Measurements from ENCODE around the gene CLEC12A.

CLEC12A gene

GRCh38 chr12:9933958-9934357 lies 37.3 kb upstream of the CLEC12A start:
- no peak overlapping the region for H3K4me3 ChIP-seq (ENCODE audit: control insufficient read depth in 1 of 7, extremely low read depth in 1 of 7, insufficient read depth in 4 of 7, low read depth in 2 of 7, low read length in 6 of 7)
- no peaks in the 10 kb centered on the region for H3K9me3 ChIP-seq (ENCODE audit: control extremely low read depth in 1 of 5, control insufficient read depth in 4 of 5, insufficient read depth in 2 of 5, low read depth in 1 of 5, low read length in 4 of 5)
- H3K36me3 ChIP-seq (ENCODE audit: control insufficient read depth in 4 of 4, insufficient read depth in 4 of 4, low read length in 3 of 4) = peaks cover 0 to 6% (median 0%) of the 10 kb centered on the region in 4 experiments
- DNase-seq = peak; percentile 25 to 73 (median 65)
- no peaks in the 10 kb centered on the region for H3K27me3 ChIP-seq (replicated peaks in 2 of 5; ENCODE audit: control insufficient read depth in 4 of 5, insufficient read depth in 5 of 5, low read length in 4 of 5)
- ChIA-PET POLR2A (interaction anchor here (0.6 kb wide), 1 partner anchor 67 kb away, joined by 3 read pairs; no protein-coding TSS in a partner anchor), CTCF (interaction anchor here (0.6 to 0.7 kb wide), 2 partner anchors 10 to 19 kb away, joined by 3 to 4 read pairs; no protein-coding TSS in a partner anchor)
- WGBS (ENCODE audit: insufficient coverage) = 44% methylated on average over 2 of the region's 2 CpGs
- H3K27ac ChIP-seq (ENCODE audit: insufficient read depth in 1 of 2, low read depth in 1 of 2, low read length in 2 of 2, poor library complexity in 1 of 2, severe bottlenecking in 2 of 2) = no peak overlapping the region
- H3K4me1 ChIP-seq (ENCODE audit: control extremely low read depth in 1 of 4, control insufficient read depth in 4 of 4, insufficient read depth in 4 of 4, low read length in 3 of 4) = peaks cover 0 to 9% (median 1%) of the 10 kb centered on the region in 4 experiments

GRCh38 chr12:9935026-9935425 lies 36.2 kb upstream of the CLEC12A start:
- H3K4me3 ChIP-seq (ENCODE audit: control insufficient read depth in 1 of 7, extremely low read depth in 1 of 7, insufficient read depth in 4 of 7, low read depth in 2 of 7, low read length in 6 of 7) = no peak overlapping the region
- ChIA-PET CTCF (interaction anchor here (1.2 kb wide), 1 partner anchor 193 kb away, joined by 3 read pairs; no protein-coding TSS in a partner anchor), POLR2A (interaction anchor here (0.8 kb wide), 1 partner anchor 57 kb away, joined by 3 read pairs; no protein-coding TSS in a partner anchor)
- no peaks in the 10 kb centered on the region for H3K9me3 ChIP-seq (ENCODE audit: control extremely low read depth in 1 of 5, control insufficient read depth in 4 of 5, insufficient read depth in 2 of 5, low read depth in 1 of 5, low read length in 4 of 5)
- peaks cover 0 to 9% (median 1%) of the 10 kb centered on the region in 4 experiments for H3K4me1 ChIP-seq (ENCODE audit: control extremely low read depth in 1 of 4, control insufficient read depth in 4 of 4, insufficient read depth in 4 of 4, low read length in 3 of 4)
- WGBS (ENCODE audit: insufficient coverage) = 100% methylated on average over 1 of the region's 2 CpGs
- DNase-seq = no peak
- no peak overlapping the region for H3K27ac ChIP-seq (ENCODE audit: insufficient read depth in 1 of 2, low read depth in 1 of 2, low read length in 2 of 2, poor library complexity in 1 of 2, severe bottlenecking in 2 of 2)
- H3K27me3 ChIP-seq (replicated peaks in 2 of 5; ENCODE audit: control insufficient read depth in 4 of 5, insufficient read depth in 5 of 5, low read length in 4 of 5) = no peaks in the 10 kb centered on the region
- peaks cover 0 to 9% (median 0%) of the 10 kb centered on the region in 4 experiments for H3K36me3 ChIP-seq (ENCODE audit: control insufficient read depth in 4 of 4, insufficient read depth in 4 of 4, low read length in 3 of 4)

GRCh38 chr12:9936591-9936990 lies 34.6 kb upstream of the CLEC12A start:
- Histone ChIP-seq H3K36me3 (ENCODE audit: control insufficient read depth in 4 of 4, insufficient read depth in 4 of 4, low read length in 3 of 4) (peaks cover 0 to 9% (median 0%) of the 10 kb centered on the region in 4 experiments), H3K4me1 (ENCODE audit: control extremely low read depth in 1 of 4, control insufficient read depth in 4 of 4, insufficient read depth in 4 of 4, low read length in 3 of 4) (peaks cover 0 to 9% (median 3%) of the 10 kb centered on the region in 4 experiments), H3K27ac (ENCODE audit: insufficient read depth in 1 of 2, low read depth in 1 of 2, low read length in 2 of 2, poor library complexity in 1 of 2, severe bottlenecking in 2 of 2) (no peak overlapping the region), H3K27me3 (replicated peaks in 2 of 5; ENCODE audit: control insufficient read depth in 4 of 5, insufficient read depth in 5 of 5, low read length in 4 of 5) (no peaks in the 10 kb centered on the region), H3K9me3 (ENCODE audit: control extremely low read depth in 1 of 5, control insufficient read depth in 4 of 5, insufficient read depth in 2 of 5, low read depth in 1 of 5, low read length in 4 of 5) (no peaks in the 10 kb centered on the region), H3K4me3 (ENCODE audit: control insufficient read depth in 1 of 7, extremely low read depth in 1 of 7, insufficient read depth in 4 of 7, low read depth in 2 of 7, low read length in 6 of 7) (no peak overlapping the region)
- DNase-seq = no peak
- 95% methylated on average over 9 of the region's 10 CpGs for WGBS (ENCODE audit: insufficient coverage)
- POLR2A ChIA-PET = no interaction called here
- CTCF ChIA-PET = no interaction called here

DNA sequence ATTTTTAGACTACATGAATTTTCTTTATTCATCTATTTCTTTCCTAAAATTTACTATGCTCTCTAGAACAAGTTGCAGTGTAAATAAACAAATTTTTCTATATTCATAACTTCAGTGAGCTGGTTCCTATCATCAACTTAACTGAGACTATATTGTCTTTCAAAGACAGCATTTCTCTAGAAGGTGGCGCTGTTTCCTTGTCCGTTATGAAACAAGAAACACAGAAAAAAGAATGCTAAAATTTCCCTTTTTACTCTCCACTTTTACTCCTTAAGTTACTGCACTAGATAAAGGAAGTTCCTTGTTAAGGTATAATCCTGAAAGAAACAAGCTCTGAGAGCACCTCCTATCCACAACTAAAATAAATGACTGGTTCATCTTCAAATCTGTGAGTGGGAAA lies 30.8 kb upstream of the CLEC12A start:
- Histone ChIP-seq H3K27ac (ENCODE audit: insufficient read depth in 1 of 2, low read depth in 1 of 2, low read length in 2 of 2, poor library complexity in 1 of 2, severe bottlenecking in 2 of 2) (no peak overlapping the region), H3K9me3 (ENCODE audit: control extremely low read depth in 1 of 5, control insufficient read depth in 4 of 5, insufficient read depth in 2 of 5, low read depth in 1 of 5, low read length in 4 of 5) (no peaks in the 10 kb centered on the region), H3K4me1 (ENCODE audit: control extremely low read depth in 1 of 4, control insufficient read depth in 4 of 4, insufficient read depth in 4 of 4, low read length in 3 of 4) (peaks cover 0 to 16% (median 9%) of the 10 kb centered on the region in 4 experiments), H3K36me3 (ENCODE audit: control insufficient read depth in 4 of 4, insufficient read depth in 4 of 4, low read length in 3 of 4) (peaks cover 0 to 9% (median 0%) of the 10 kb centered on the region in 4 experiments), H3K4me3 (ENCODE audit: control insufficient read depth in 1 of 7, extremely low read depth in 1 of 7, insufficient read depth in 4 of 7, low read depth in 2 of 7, low read length in 6 of 7) (no peak overlapping the region), H3K27me3 (replicated peaks in 2 of 5; ENCODE audit: control insufficient read depth in 4 of 5, insufficient read depth in 5 of 5, low read length in 4 of 5) (no peaks in the 10 kb centered on the region)
- ChIA-PET POLR2A (no interaction called here), CTCF (interaction anchor here (0.6 to 5.7 kb wide), 21 partner anchors 9 to 201 kb away, joined by 3 to 39 read pairs (median 4); partner anchors contain the start of genes CLEC12B and CLEC2A)
- peak; percentile 62 to 70 (median 69) for DNase-seq
- WGBS (ENCODE audit: insufficient coverage) = 0% methylated on average over 2 of the region's 2 CpGs

GRCh38 chr12:9941838-9942237 lies 29.4 kb upstream of the CLEC12A start:
- no peak for DNase-seq
- Histone ChIP-seq H3K9me3 (ENCODE audit: control extremely low read depth in 1 of 5, control insufficient read depth in 4 of 5, insufficient read depth in 2 of 5, low read depth in 1 of 5, low read length in 4 of 5) (no peaks in the 10 kb centered on the region), H3K27me3 (replicated peaks in 2 of 5; ENCODE audit: control insufficient read depth in 4 of 5, insufficient read depth in 5 of 5, low read length in 4 of 5) (no peaks in the 10 kb centered on the region), H3K27ac (ENCODE audit: insufficient read depth in 1 of 2, low read depth in 1 of 2, low read length in 2 of 2, poor library complexity in 1 of 2, severe bottlenecking in 2 of 2) (peak overlapping the region in 1 of 2 experiments; percentile 2), H3K4me1 (ENCODE audit: control extremely low read depth in 1 of 4, control insufficient read depth in 4 of 4, insufficient read depth in 4 of 4, low read length in 3 of 4) (peaks cover 0 to 16% (median 10%) of the 10 kb centered on the region in 4 experiments), H3K36me3 (ENCODE audit: control insufficient read depth in 4 of 4, insufficient read depth in 4 of 4, low read length in 3 of 4) (peaks cover 0 to 9% (median 0%) of the 10 kb centered on the region in 4 experiments), H3K4me3 (ENCODE audit: control insufficient read depth in 1 of 7, extremely low read depth in 1 of 7, insufficient read depth in 4 of 7, low read depth in 2 of 7, low read length in 6 of 7) (peak overlapping the region in 3 of 7 experiments; percentile 25 to 39 (median 32))
- WGBS (ENCODE audit: insufficient coverage) = no CpG with 5 or more reads among the region's 1 CpG
- ChIA-PET CTCF (interaction anchor here (0.7 to 5.7 kb wide), 3 partner anchors 55 to 301 kb away, joined by 3 to 39 read pairs (median 3); partner anchors contain the start of gene CLEC12B), POLR2A (no interaction called here)

- CTCF ChIA-PET = interaction anchor here (1.0 to 1.4 kb wide), 2 partner anchors 18 to 193 kb away, joined by 3 read pairs; no protein-coding TSS in a partner anchor
- H3K36me3 ChIP-seq (ENCODE audit: control insufficient read depth in 4 of 4, insufficient read depth in 4 of 4, low read length in 3 of 4) = peaks cover 0 to 6% (median 0%) of the 10 kb centered on the region in 4 experiments
- H3K9me3 ChIP-seq (ENCODE audit: control extremely low read depth in 1 of 5, control insufficient read depth in 4 of 5, insufficient read depth in 2 of 5, low read depth in 1 of 5, low read length in 4 of 5) = no peaks in the 10 kb centered on the region
- WGBS (ENCODE audit: insufficient coverage) = 55% methylated on average over 15 of the region's 19 CpGs
- peaks cover 0 to 25% (median 11%) of the 10 kb centered on the region in 4 experiments for H3K4me1 ChIP-seq (ENCODE audit: control extremely low read depth in 1 of 4, control insufficient read depth in 4 of 4, insufficient read depth in 4 of 4, low read length in 3 of 4)
- DNase-seq = peak; percentile 61 to 85 (median 66)
- H3K27me3 ChIP-seq (replicated peaks in 2 of 5; ENCODE audit: control insufficient read depth in 4 of 5, insufficient read depth in 5 of 5, low read length in 4 of 5) = no peaks in the 10 kb centered on the region
- H3K27ac ChIP-seq (ENCODE audit: insufficient read depth in 1 of 2, low read depth in 1 of 2, low read length in 2 of 2, poor library complexity in 1 of 2, severe bottlenecking in 2 of 2) = peak overlapping the region; percentile 47
- peak overlapping the region; percentile 29 to 82 (median 52) for H3K4me3 ChIP-seq (ENCODE audit: control insufficient read depth in 1 of 7, extremely low read depth in 1 of 7, insufficient read depth in 4 of 7, low read depth in 2 of 7, low read length in 6 of 7)
- POLR2A ChIA-PET = no interaction called here
These were observed 28.0 kb upstream of the CLEC12A start for GRCh38 chr12:9943240-9943639.

- ChIA-PET CTCF (interaction anchor here (1.0 to 1.4 kb wide), 2 partner anchors 19 to 194 kb away, joined by 3 read pairs; no protein-coding TSS in a partner anchor), POLR2A (no interaction called here)
- H3K4me1 ChIP-seq (ENCODE audit: control extremely low read depth in 1 of 4, control insufficient read depth in 4 of 4, insufficient read depth in 4 of 4, low read length in 3 of 4) = peaks cover 5 to 35% (median 20%) of the 10 kb centered on the region in 4 experiments
- no peaks in the 10 kb centered on the region for H3K9me3 ChIP-seq (ENCODE audit: control extremely low read depth in 1 of 5, control insufficient read depth in 4 of 5, insufficient read depth in 2 of 5, low read depth in 1 of 5, low read length in 4 of 5)
- H3K27me3 ChIP-seq (replicated peaks in 2 of 5; ENCODE audit: control insufficient read depth in 4 of 5, insufficient read depth in 5 of 5, low read length in 4 of 5) = no peaks in the 10 kb centered on the region
- WGBS (ENCODE audit: insufficient coverage) = 0% methylated on average over 1 of the region's 2 CpGs
- peaks cover 0 to 1% (median 0%) of the 10 kb centered on the region in 4 experiments for H3K36me3 ChIP-seq (ENCODE audit: control insufficient read depth in 4 of 4, insufficient read depth in 4 of 4, low read length in 3 of 4)
- DNase-seq = peak; percentile 18 to 61 (median 37)
- no peak overlapping the region for H3K4me3 ChIP-seq (ENCODE audit: control insufficient read depth in 1 of 7, extremely low read depth in 1 of 7, insufficient read depth in 4 of 7, low read depth in 2 of 7, low read length in 6 of 7)
- H3K27ac ChIP-seq (ENCODE audit: insufficient read depth in 1 of 2, low read depth in 1 of 2, low read length in 2 of 2, poor library complexity in 1 of 2, severe bottlenecking in 2 of 2) = no peak overlapping the region
These were observed 26.8 kb upstream of the CLEC12A start for GRCh38 chr12:9944391-9944790.

Measured in common myeloid progenitor, CD34-positive (primary cell).